Activated CD8-positive, alpha-beta T cell treated with anti-CD3 and anti-CD28 coated beads for 36 hours (primary cell): ENCODE measurements around the gene CFAP58. TPM values are rescaled to one million over a fixed set of nuclear protein-coding genes. Genes with fewer than 3 reads are reported as not detected.

Experiments used
- ATAC-seq: fragments of 200-7000 bp; cut with Tn5 transposase; one replicate; pipeline ENCODE4 v1.10.0; 2021; ENCODE audit warnings: mild to moderate bottlenecking, moderate library complexity
- CTCF ChIA-PET: fragments of 350-600 bp; sonication (Branson Sonifier 250); formaldehyde crosslinking; loops from one replicate; lab custom pipeline; 2021; ENCODE audit warnings: antibody characterized with exemption; lab: Charles Lee
- POLR2A ChIA-PET: fragments of 350-600 bp; sonication (Branson Sonifier 250); formaldehyde crosslinking; loops from one replicate; lab custom pipeline; 2021; ENCODE audit warnings: antibody characterized with exemption; lab: Charles Lee
- DNase-seq: peaks from one replicate; pipeline ENCODE4 v3.0.0-alpha.2; 2020
- H3K27ac Mint-ChIP-seq: one replicate; pipeline ENCODE4 v1.8.0; 2021; ENCODE audit warnings: mild to moderate bottlenecking, mixed read lengths
- H3K27me3 Mint-ChIP-seq: one replicate; pipeline ENCODE4 v1.8.0; 2021; ENCODE audit warnings: mixed read lengths
- H3K36me3 Mint-ChIP-seq: one replicate; pipeline ENCODE4 v1.8.0; 2021; ENCODE audit warnings: low read depth, mixed read lengths
- H3K4me1 Mint-ChIP-seq: one replicate; pipeline ENCODE4 v1.8.0; 2021; ENCODE audit warnings: low read depth, mixed read lengths
- H3K4me3 Mint-ChIP-seq: one replicate; pipeline ENCODE4 v1.8.0; 2021; ENCODE audit warnings: mild to moderate bottlenecking, moderate library complexity, mixed read lengths
- H3K9me3 Mint-ChIP-seq: one replicate; pipeline ENCODE4 v1.8.0; 2021; ENCODE audit warnings: mixed read lengths
- CTCF ChIP-seq: fragments of 200-600 bp; IDR thresholded peaks from one replicate; pipeline ENCODE4 v1.8.0; 2022; ENCODE audit warnings: antibody characterized with exemption, mild to moderate bottlenecking
- intact Hi-C: fragments of 100-400 bp; cut with micrococcal nuclease; formaldehyde crosslinking; loops from one replicate; pipeline ENCODE4 v1.10.0; 2022
- total RNA-seq, 2 experiments: library from RNA; stranded (reverse); gene quantifications; one replicate each; pipeline ENCODE4 v1.2.3, GENCODE V29; 2021

The CFAP58 gene
- total RNA-seq, 2 experiments from 2014 or later, result 0.27 to 0.38 TPM

GRCh38 chr10:104447906-104448305, 94.3 kb downstream of the CFAP58 start:
- ATAC-seq (no peak), DNase-seq (no peak)
- no peak overlapping the region for H3K27ac Mint-ChIP-seq
- H3K27me3 Mint-ChIP-seq, result peaks cover 4% of the 10 kb centered on the region
- TF ChIP-seq CTCF, result no peak
- no peaks in the 10 kb centered on the region for H3K4me1 Mint-ChIP-seq
- H3K36me3 Mint-ChIP-seq, result no peaks in the 10 kb centered on the region
- ChIA-PET CTCF (interaction anchor here (0.8 kb wide), 1 partner anchor 156 kb away, joined by 4 read pairs; no protein-coding TSS in a partner anchor), POLR2A (no interaction called here)
- no peak overlapping the region for H3K4me3 Mint-ChIP-seq
- intact Hi-C loops, result no loop called here
- no peaks in the 10 kb centered on the region for H3K9me3 Mint-ChIP-seq

DNA sequence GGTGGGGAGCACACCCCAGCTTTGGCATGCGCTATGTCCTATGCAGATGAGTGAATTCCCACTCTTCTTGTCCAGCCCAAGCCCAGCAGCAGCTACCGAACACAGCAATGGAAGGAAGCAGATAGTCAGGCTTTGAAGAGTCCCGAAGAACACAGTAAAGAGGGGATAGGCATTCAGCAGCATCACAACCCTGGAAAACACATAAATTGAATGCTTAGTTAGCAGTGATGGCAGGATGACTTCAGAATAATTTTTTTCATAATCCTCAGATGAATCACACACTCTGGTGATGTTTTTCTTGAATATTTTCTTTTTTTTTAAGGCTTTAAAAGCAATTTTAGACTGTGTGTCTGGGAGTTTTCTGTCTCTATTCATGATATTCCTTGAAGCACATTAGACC, 95.8 kb downstream of the CFAP58 start:
- H3K27ac Mint-ChIP-seq, result no peak overlapping the region
- TF ChIP-seq CTCF, result no peak
- ChIA-PET POLR2A (no interaction called here), CTCF (no interaction called here)
- H3K9me3 Mint-ChIP-seq, result no peaks in the 10 kb centered on the region
- H3K4me3 Mint-ChIP-seq, result no peak overlapping the region
- no peak for ATAC-seq
- no peaks in the 10 kb centered on the region for H3K4me1 Mint-ChIP-seq
- H3K27me3 Mint-ChIP-seq, result peaks cover 4% of the 10 kb centered on the region
- DNase-seq, result no peak
- no peaks in the 10 kb centered on the region for H3K36me3 Mint-ChIP-seq
- intact Hi-C loops, result no loop called here

DNA sequence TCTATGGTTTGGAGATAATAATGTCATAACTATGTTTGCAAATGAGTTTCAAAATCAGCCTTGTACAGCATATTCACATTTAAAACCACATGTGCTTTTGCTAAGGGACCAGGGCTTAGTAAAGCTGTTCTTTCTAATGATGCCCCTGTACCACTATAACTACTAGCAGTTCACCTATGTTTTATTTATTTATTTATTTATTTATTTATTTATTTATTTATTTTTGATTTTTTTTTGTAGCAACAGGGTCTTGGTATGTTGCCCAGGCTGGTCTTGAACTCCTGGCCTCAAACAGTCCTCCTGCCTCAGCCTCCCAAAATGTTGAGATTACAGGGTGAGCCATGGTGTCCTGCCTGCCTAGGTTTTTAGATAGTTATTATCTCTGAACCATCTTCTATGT, 96.9 kb downstream of the CFAP58 start:
- H3K9me3 Mint-ChIP-seq, result no peaks in the 10 kb centered on the region
- no peak for TF ChIP-seq CTCF
- no peaks in the 10 kb centered on the region for H3K4me1 Mint-ChIP-seq
- no peaks in the 10 kb centered on the region for H3K36me3 Mint-ChIP-seq
- ATAC-seq (no peak), DNase-seq (no peak)
- H3K27me3 Mint-ChIP-seq, result peaks cover 4% of the 10 kb centered on the region
- ChIA-PET CTCF (interaction anchor here (0.8 kb wide), 1 partner anchor 9 kb away, joined by 3 read pairs; no protein-coding TSS in a partner anchor), POLR2A (no interaction called here)
- intact Hi-C loops, result no loop called here
- no peak overlapping the region for H3K4me3 Mint-ChIP-seq
- H3K27ac Mint-ChIP-seq, result no peak overlapping the region

- Mint-ChIP-seq H3K9me3 (no peaks in the 10 kb centered on the region), H3K36me3 (no peaks in the 10 kb centered on the region), H3K27me3 (peaks cover 4% of the 10 kb centered on the region), H3K4me1 (no peaks in the 10 kb centered on the region), H3K27ac (no peak overlapping the region), H3K4me3 (no peak overlapping the region)
- DNase-seq, result no peak
- no peak for TF ChIP-seq CTCF
- intact Hi-C loops, result no loop called here
- CTCF ChIA-PET, result no interaction called here
- POLR2A ChIA-PET, result no interaction called here
- ATAC-seq, result no peak
Observed at GRCh38 chr10:104450954-104451353, 97.3 kb downstream of the CFAP58 start.

GRCh38 chr10:104452977-104453376, 99.3 kb downstream of the CFAP58 start:
- Mint-ChIP-seq H3K27me3 (peaks cover 4% of the 10 kb centered on the region), H3K27ac (no peak overlapping the region), H3K4me3 (no peak overlapping the region), H3K36me3 (no peaks in the 10 kb centered on the region), H3K9me3 (no peaks in the 10 kb centered on the region), H3K4me1 (peaks cover 3% of the 10 kb centered on the region)
- TF ChIP-seq CTCF, result no peak
- CTCF ChIA-PET, result no interaction called here
- intact Hi-C loops, result no loop called here
- POLR2A ChIA-PET, result no interaction called here
- no peak for DNase-seq
- no peak for ATAC-seq
